ENCODE results near the gene CDH4. TPM values are rescaled to one million over a fixed set of nuclear protein-coding genes. Genes with fewer than 3 reads are reported as not detected.
A peak's percentile ranks its signal among the peaks of the same experiment; 100 is the strongest.

The CDH4 gene
- total RNA-seq, 1 donor from 2014 or later, result 2.9 TPM

DNA sequence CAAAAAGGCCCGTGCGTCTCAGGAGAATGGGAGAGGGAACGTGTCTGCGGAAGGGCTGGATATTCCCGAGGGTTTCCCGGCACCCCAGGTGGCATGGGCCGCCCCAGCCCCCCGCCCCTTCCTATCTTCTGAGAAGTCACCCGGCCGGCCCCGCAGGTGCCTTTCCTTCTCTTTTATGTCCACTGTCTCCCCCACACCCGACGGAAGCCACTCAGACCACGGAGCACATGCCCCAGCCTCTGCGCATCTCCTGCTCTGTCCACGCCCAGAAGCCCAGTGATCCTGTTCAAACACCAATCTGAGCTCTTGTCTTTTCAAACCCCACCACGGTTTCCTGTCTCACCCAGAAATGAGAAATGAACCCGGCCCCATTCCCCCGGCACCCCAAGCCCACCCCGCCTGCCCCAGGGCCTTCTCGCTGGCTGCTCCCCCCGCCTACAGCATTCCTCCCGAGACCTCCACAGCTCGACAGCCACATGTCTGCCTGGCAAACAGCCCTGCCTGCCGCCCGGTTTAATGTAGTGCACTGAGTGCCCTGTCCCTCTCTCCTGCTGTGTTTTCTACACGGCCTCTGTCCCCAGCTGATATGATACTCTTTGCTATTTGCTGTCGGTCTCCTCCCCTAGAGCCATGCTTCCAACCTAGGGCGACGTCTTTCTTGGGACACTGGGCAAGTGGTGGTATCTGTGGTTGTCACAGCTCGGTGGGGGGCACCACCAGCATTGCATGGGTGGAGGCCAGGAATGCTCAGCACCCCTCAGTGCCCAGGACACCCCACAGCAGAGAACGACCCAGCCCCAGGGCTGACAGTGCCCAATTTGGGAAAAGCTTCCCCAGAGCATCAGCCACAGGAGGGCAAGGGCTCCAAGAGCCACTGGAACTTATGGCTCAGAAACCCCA is 630.9 kb downstream of the CDH4 start:
- Histone ChIP-seq H3F3A (ENCODE audit: low read depth) (no peaks in the 10 kb centered on the region), H3K79me2 (ENCODE audit: low read depth) (no peaks in the 10 kb centered on the region), H2AFZ (replicated peaks) (no peak overlapping the region), H3K36me3 (no peaks in the 10 kb centered on the region), H3K27me3 (no peaks in the 10 kb centered on the region), H3K4me1 (no peaks in the 10 kb centered on the region), H3K4me2 (no peak overlapping the region), H3K9ac (no peak overlapping the region), H3K9me3 (ENCODE audit: low read depth) (no peaks in the 10 kb centered on the region), H3K4me3 (no peak overlapping the region), H4K20me1 (ENCODE audit: low read depth) (no peaks in the 10 kb centered on the region), H3K27ac (no peak overlapping the region)
- TF ChIP-seq, protein P1, sequence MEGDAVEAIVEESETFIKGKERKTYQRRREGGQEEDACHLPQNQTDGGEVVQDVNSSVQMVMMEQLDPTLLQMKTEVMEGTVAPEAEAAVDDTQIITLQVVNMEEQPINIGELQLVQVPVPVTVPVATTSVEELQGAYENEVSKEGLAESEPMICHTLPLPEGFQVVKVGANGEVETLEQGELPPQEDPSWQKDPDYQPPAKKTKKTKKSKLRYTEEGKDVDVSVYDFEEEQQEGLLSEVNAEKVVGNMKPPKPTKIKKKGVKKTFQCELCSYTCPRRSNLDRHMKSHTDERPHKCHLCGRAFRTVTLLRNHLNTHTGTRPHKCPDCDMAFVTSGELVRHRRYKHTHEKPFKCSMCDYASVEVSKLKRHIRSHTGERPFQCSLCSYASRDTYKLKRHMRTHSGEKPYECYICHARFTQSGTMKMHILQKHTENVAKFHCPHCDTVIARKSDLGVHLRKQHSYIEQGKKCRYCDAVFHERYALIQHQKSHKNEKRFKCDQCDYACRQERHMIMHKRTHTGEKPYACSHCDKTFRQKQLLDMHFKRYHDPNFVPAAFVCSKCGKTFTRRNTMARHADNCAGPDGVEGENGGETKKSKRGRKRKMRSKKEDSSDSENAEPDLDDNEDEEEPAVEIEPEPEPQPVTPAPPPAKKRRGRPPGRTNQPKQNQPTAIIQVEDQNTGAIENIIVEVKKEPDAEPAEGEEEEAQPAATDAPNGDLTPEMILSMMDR (IDR thresholded peaks at IDR 0.05), result no peak
- TF ChIP-seq EZH2phosphoT487 (IDR thresholded peaks at IDR 0.05) (no peak), EZH2 (IDR thresholded peaks at IDR 0.05) (no peak)
- H3K4me1 Mint-ChIP-seq, result peaks cover 7% of the 10 kb centered on the region
- H3K27ac Mint-ChIP-seq, result peak overlapping the region; percentile 33
- no peaks in the 10 kb centered on the region for H3K36me3 Mint-ChIP-seq
- peaks cover 2% of the 10 kb centered on the region for H3K27me3 Mint-ChIP-seq (ENCODE audit: insufficient read depth, low read depth)
- DNase-seq (ENCODE audit: low spot score), result no peak
- no peak overlapping the region for H3K4me3 Mint-ChIP-seq
- H3K9me3 Mint-ChIP-seq, result no peaks in the 10 kb centered on the region

GRCh38 chr20:61883857-61884393 is 631.9 kb downstream of the CDH4 start:
- H3K4me3 Mint-ChIP-seq, result no peak overlapping the region
- no peaks in the 10 kb centered on the region for H3K36me3 Mint-ChIP-seq
- Histone ChIP-seq H2AFZ (replicated peaks) (no peak overlapping the region), H3K9ac (no peak overlapping the region), H3K27ac (no peak overlapping the region), H3K4me2 (no peak overlapping the region), H3K4me3 (no peak overlapping the region), H3K9me3 (ENCODE audit: low read depth) (no peaks in the 10 kb centered on the region), H3K79me2 (ENCODE audit: low read depth) (no peaks in the 10 kb centered on the region), H3K36me3 (no peaks in the 10 kb centered on the region), H3K4me1 (no peaks in the 10 kb centered on the region), H3F3A (ENCODE audit: low read depth) (no peaks in the 10 kb centered on the region), H4K20me1 (ENCODE audit: low read depth) (no peaks in the 10 kb centered on the region), H3K27me3 (no peaks in the 10 kb centered on the region)
- no peak overlapping the region for H3K27ac Mint-ChIP-seq
- no peak for DNase-seq (ENCODE audit: low spot score)
- H3K27me3 Mint-ChIP-seq (ENCODE audit: insufficient read depth, low read depth), result peaks cover 2% of the 10 kb centered on the region
- TF ChIP-seq EZH2phosphoT487 (IDR thresholded peaks at IDR 0.05), result no peak
- TF ChIP-seq, protein P1 (IDR thresholded peaks at IDR 0.05), result no peak
- no peak for TF ChIP-seq EZH2 (IDR thresholded peaks at IDR 0.05)
- peaks cover 7% of the 10 kb centered on the region for H3K4me1 Mint-ChIP-seq
- H3K9me3 Mint-ChIP-seq, result no peaks in the 10 kb centered on the region

- no peaks in the 10 kb centered on the region for H4K20me1 ChIP-seq (ENCODE audit: low read depth)
- TF ChIP-seq, protein P1 (IDR thresholded peaks at IDR 0.05), result no peak
- TF ChIP-seq EZH2 (IDR thresholded peaks at IDR 0.05) (no peak), EZH2phosphoT487 (IDR thresholded peaks at IDR 0.05) (no peak)
- H3K27me3 Mint-ChIP-seq (ENCODE audit: insufficient read depth, low read depth), result peaks cover 6% of the 10 kb centered on the region
- peaks cover 7% of the 10 kb centered on the region for H3K4me1 Mint-ChIP-seq
- no peaks in the 10 kb centered on the region for H3K36me3 Mint-ChIP-seq
- H3K9me3 ChIP-seq (ENCODE audit: low read depth), result no peaks in the 10 kb centered on the region
- H3K4me1 ChIP-seq, result no peaks in the 10 kb centered on the region
- H3K36me3 ChIP-seq, result no peaks in the 10 kb centered on the region
- H3K27me3 ChIP-seq, result no peaks in the 10 kb centered on the region
- no peak overlapping the region for H3K27ac ChIP-seq
- no peak overlapping the region for H2AFZ ChIP-seq (replicated peaks)
- H3K9ac ChIP-seq, result no peak overlapping the region
- no peak overlapping the region for H3K4me3 Mint-ChIP-seq
- H3K79me2 ChIP-seq (ENCODE audit: low read depth), result no peaks in the 10 kb centered on the region
- no peak overlapping the region for H3K4me2 ChIP-seq
- H3K4me3 ChIP-seq, result no peak overlapping the region
- H3K27ac Mint-ChIP-seq, result no peak overlapping the region
- no peaks in the 10 kb centered on the region for H3F3A ChIP-seq (ENCODE audit: low read depth)
- H3K9me3 Mint-ChIP-seq, result peaks cover 6% of the 10 kb centered on the region
- no peak for DNase-seq (ENCODE audit: low spot score)
Observed at GRCh38 chr20:61884571-61885389, 632.7 kb downstream of the CDH4 start.

Measured in neural progenitor cell (in vitro differentiated cells).